HepG2 (cell line): ENCODE data around the gene KRTAP10-4. TPM values are rescaled to one million over a fixed set of nuclear protein-coding genes. Genes with fewer than 3 reads are reported as not detected.

Source experiments
- ATAC-seq: fragments of 200-7000 bp; cut with Tn5 transposase; 3 replicates; pipeline ENCODE4 v1.9.1; 2020; ENCODE audit warnings: mild to moderate bottlenecking, moderate library complexity
- BruUV-seq: library from RNA; stranded (reverse); fragments of 400-500 nt; replicated peaks from 2 replicates; lab custom pipeline; 2021; lab: Mats Ljungman, UMichigan
- CTCF ChIA-PET: fragments of 300-600 bp; formaldehyde crosslinking; extraction: SDS; loops from one replicate; lab custom pipeline; 2021; ENCODE audit warnings: low total read pairs, inconsistent platforms, low intra/inter-chr PET ratio; lab: Yijun Ruan, JAX
- POLR2A ChIA-PET: fragments of 350-600 bp; sonication (Branson Sonifier 250); formaldehyde crosslinking; loops from one replicate; lab custom pipeline; 2020; ENCODE audit warnings: antibody characterized with exemption, inconsistent platforms; lab: Yijun Ruan, JAX
- DNase-seq: peaks from one replicate; pipeline ENCODE4 v3.0.0-alpha.2; 2015; ENCODE audit warnings: low spot score
- FAIRE-seq: peaks from 3 replicates; lab custom pipeline; 2011; peaks lifted over from hg19 to GRCh38; lab: Jason Lieb, UNC
- H2AFZ ChIP-seq: one replicate; pipeline ENCODE4 v1.6.1; 2011; ENCODE audit warnings: low read length, inconsistent platforms
- H3K27ac ChIP-seq: fragments of 300-600 bp; 3 replicates; pipeline ENCODE4 v1.8.0; 2011; ENCODE audit warnings: mixed run types, mild to moderate bottlenecking, mixed read lengths, low read length, inconsistent platforms; ENCODE audit not compliant: insufficient read depth; ENCODE audit errors: extremely low read length
- H3K27me3 ChIP-seq, 2 experiments: fragments of 200-600 bp in 1 of 2; 2 replicates in 1 of 2; 3 replicates in 1 of 2; pipeline versions ENCODE4 v1.6.0 to v1.8.0; 2011; ENCODE audit warnings: low read length in 2 of 2, mild to moderate bottlenecking in 2 of 2, moderate library complexity in 2 of 2, inconsistent platforms in 1 of 2; ENCODE audit not compliant: insufficient read depth in 2 of 2, control insufficient read depth in 1 of 2
- H3K36me3 ChIP-seq, 2 experiments: fragments of 200-600 bp in 1 of 2; replicated peaks in 1 of 2; 2 replicates in 1 of 2; 3 replicates in 1 of 2; pipeline versions ENCODE4 v1.5.1 to v1.8.0; 2011; ENCODE audit warnings: low read length in 2 of 2, inconsistent platforms in 1 of 2; ENCODE audit not compliant: insufficient read depth in 2 of 2, control insufficient read depth in 1 of 2
- H3K4me1 ChIP-seq: 2 replicates; pipeline ENCODE4 v1.5.1; 2012; ENCODE audit warnings: low read length, inconsistent platforms; ENCODE audit not compliant: insufficient read depth
- H3K4me2 ChIP-seq: 2 replicates; pipeline ENCODE4 v1.6.0; 2011; ENCODE audit warnings: low read depth, low read length, inconsistent platforms
- H3K4me3 ChIP-seq, 3 experiments: fragments of 200-600 bp in 1 of 3; sonication (generic), shearing (Covaris generic) in 1 of 3; replicated peaks in 1 of 3; 2 replicates each; pipeline ENCODE4 v1.5.1; 2011 to 2016; ENCODE audit warnings: low read length in 3 of 3, inconsistent platforms in 2 of 3, low read depth in 2 of 3, mild to moderate bottlenecking in 2 of 3, control low read depth in 1 of 3, mixed read lengths in 1 of 3; ENCODE audit not compliant: insufficient read depth in 1 of 3
- H3K79me2 ChIP-seq: one replicate; pipeline ENCODE4 v1.6.1; 2011; ENCODE audit warnings: low read length, inconsistent platforms; ENCODE audit not compliant: insufficient read depth
- H3K9ac ChIP-seq: 2 replicates; pipeline ENCODE4 v1.6.0; 2011; ENCODE audit warnings: mild to moderate bottlenecking, low read depth, low read length, inconsistent platforms; ENCODE audit not compliant: insufficient read depth
- H3K9me3 ChIP-seq: 2 replicates; pipeline ENCODE4 v1.5.1; 2012; ENCODE audit warnings: mild to moderate bottlenecking, low read length
- H4K20me1 ChIP-seq: 2 replicates; pipeline ENCODE4 v1.6.0; 2011; ENCODE audit warnings: inconsistent platforms, mild to moderate bottlenecking, low read length, moderate library complexity; ENCODE audit not compliant: insufficient read depth
- ZNF367 ChIP-seq: sonication (generic); formaldehyde crosslinking; IDR thresholded peaks from 2 replicates; pipeline ENCODE4 v1.4.0; 2020; ENCODE audit warnings: missing genetic modification reagents, borderline replicate concordance
- WGBS: methylation state at CpG from one replicate; pipeline ENCODE4 v1.1.6; 2017; ENCODE audit warnings: low lambda C conversion rate; 5-methylcytosine and 5-hydroxymethylcytosine counted together
- in situ Hi-C: cut with HindIII; loops from 2 replicates; pipeline ENCODE4 v1.10.0; 2017; ENCODE audit warnings: low pct_unique_long_range_greater_than_20kb; ENCODE audit not compliant: extremely low pct_ligation_motif_present
- intact Hi-C: fragments of 100-400 bp; cut with micrococcal nuclease; formaldehyde crosslinking; loops from one replicate; pipeline ENCODE4 v1.10.0; 2022; ENCODE audit not compliant: unreplicated experiment
- polyA plus RNA-seq, 8 experiments: library from polyadenylated mRNA; depleted of rRNA in 3 of 8; stranded (reverse) in 7 of 8; unstranded in 1 of 8; fragments of >200 nt; fragmentation: Illumina TruSeq in 4 of 8; extraction: Trizol in 4 of 8; gene quantifications; 2 replicates each; pipeline versions ENCODE4 v1.2.1 to v1.2.3, GENCODE V29; 2011 to 2016; ENCODE audit warnings: low read depth in 4 of 8, missing spikeins in 1 of 8, mixed read lengths in 1 of 8; ENCODE audit not compliant: insufficient read depth in 1 of 8
- total RNA-seq, 5 experiments: library from RNA; depleted of rRNA; stranded (reverse); fragments of >200 nt; fragmentation: Illumina TruSeq; extraction: Trizol; gene quantifications; 2 replicates each; pipeline ENCODE4 v1.2.3, GENCODE V29; 2016; ENCODE audit warnings: low read depth in 1 of 5
- TF ChIP-seq, protein P1 (sequence below): sonication (generic); formaldehyde crosslinking; IDR thresholded peaks from 2 replicates; pipeline ENCODE4 v1.8.1; 2023; ENCODE audit warnings: mild to moderate bottlenecking, missing genetic modification reagents, borderline replicate concordance
- TF ChIP-seq, protein P2 (sequence below): sonication (generic); formaldehyde crosslinking; IDR thresholded peaks from 2 replicates; pipeline ENCODE4 v1.9.0; 2021; ENCODE audit warnings: missing genetic modification reagents, borderline replicate concordance
- TF ChIP-seq, protein P3 (sequence below): sonication (generic); formaldehyde crosslinking; IDR thresholded peaks from 2 replicates; pipeline ENCODE4 v1.4.0; 2020; ENCODE audit warnings: mild to moderate bottlenecking, missing genetic modification reagents, borderline replicate concordance

Gene KRTAP10-4
- total and polyA plus RNA-seq, 2 of the 13 experiments (the other 11 are each of a cell fraction or from before 2014, with no cell fraction given), result not detected

DNA sequence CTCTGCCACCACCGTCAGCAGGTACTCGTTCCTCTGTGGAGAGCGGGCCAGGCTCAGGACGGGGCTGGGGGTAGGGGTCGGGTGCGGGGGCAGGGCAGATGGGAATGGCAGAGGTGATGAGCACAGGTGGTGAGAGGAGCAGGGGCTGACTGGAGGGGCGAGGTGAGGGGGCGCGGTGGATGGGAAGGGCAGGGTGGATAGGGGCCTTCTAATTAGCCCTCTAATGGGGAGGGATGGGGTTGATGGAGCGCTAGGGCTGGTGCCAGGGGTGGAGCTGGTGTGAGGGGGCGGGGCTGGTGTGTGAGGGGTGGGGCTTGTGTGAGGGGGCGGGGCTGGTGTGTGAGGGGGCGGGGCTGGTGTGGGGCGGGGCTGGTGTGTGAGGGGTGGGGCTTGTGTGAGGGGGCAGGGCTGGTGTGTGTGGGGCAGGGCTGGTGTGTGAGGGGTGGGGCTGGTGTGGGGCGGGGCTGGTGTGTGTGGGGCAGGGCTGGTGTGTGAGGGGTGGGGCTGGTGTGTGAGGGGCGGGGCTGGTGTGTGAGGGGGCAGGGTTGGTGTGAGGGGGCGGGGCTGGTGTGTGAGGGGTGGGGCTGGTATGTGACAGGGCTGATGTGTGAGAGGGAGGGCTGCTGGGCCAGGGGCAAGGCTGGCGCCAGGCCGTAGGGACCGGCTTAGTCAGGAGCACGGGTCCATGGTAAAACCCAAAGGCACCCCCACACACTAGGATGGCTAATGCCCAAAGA lies 39.5 kb upstream of the KRTAP10-4 start:
- no peaks in the 10 kb centered on the region for H3K79me2 ChIP-seq
- intact Hi-C loops, result no loop called here
- no peak for FAIRE-seq
- POLR2A ChIA-PET, result no interaction called here
- peaks cover 0 to 14% of the 10 kb centered on the region in 2 experiments; a peak in 2 of 5 replicates for H3K27me3 ChIP-seq
- TF ChIP-seq, protein P1, sequence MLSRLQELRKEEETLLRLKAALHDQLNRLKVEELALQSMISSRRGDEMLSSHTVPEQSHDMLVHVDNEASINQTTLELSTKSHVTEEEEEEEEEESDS (CRISPR knock-in tag), result no peak
- TF ChIP-seq, protein P2, sequence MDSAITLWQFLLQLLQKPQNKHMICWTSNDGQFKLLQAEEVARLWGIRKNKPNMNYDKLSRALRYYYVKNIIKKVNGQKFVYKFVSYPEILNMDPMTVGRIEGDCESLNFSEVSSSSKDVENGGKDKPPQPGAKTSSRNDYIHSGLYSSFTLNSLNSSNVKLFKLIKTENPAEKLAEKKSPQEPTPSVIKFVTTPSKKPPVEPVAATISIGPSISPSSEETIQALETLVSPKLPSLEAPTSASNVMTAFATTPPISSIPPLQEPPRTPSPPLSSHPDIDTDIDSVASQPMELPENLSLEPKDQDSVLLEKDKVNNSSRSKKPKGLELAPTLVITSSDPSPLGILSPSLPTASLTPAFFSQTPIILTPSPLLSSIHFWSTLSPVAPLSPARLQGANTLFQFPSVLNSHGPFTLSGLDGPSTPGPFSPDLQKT, result no peak
- TF ChIP-seq, protein P3, sequence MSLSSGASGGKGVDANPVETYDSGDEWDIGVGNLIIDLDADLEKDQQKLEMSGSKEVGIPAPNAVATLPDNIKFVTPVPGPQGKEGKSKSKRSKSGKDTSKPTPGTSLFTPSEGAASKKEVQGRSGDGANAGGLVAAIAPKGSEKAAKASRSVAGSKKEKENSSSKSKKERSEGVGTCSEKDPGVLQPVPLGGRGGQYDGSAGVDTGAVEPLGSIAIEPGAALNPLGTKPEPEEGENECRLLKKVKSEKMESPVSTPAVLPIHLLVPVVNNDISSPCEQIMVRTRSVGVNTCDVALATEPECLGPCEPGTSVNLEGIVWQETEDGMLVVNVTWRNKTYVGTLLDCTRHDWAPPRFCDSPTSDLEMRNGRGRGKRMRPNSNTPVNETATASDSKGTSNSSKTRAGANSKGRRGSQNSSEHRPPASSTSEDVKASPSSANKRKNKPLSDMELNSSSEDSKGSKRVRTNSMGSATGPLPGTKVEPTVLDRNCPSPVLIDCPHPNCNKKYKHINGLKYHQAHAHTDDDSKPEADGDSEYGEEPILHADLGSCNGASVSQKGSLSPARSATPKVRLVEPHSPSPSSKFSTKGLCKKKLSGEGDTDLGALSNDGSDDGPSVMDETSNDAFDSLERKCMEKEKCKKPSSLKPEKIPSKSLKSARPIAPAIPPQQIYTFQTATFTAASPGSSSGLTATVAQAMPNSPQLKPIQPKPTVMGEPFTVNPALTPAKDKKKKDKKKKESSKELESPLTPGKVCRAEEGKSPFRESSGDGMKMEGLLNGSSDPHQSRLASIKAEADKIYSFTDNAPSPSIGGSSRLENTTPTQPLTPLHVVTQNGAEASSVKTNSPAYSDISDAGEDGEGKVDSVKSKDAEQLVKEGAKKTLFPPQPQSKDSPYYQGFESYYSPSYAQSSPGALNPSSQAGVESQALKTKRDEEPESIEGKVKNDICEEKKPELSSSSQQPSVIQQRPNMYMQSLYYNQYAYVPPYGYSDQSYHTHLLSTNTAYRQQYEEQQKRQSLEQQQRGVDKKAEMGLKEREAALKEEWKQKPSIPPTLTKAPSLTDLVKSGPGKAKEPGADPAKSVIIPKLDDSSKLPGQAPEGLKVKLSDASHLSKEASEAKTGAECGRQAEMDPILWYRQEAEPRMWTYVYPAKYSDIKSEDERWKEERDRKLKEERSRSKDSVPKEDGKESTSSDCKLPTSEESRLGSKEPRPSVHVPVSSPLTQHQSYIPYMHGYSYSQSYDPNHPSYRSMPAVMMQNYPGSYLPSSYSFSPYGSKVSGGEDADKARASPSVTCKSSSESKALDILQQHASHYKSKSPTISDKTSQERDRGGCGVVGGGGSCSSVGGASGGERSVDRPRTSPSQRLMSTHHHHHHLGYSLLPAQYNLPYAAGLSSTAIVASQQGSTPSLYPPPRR, result no peak
- no peak for TF ChIP-seq ZNF367 (CRISPR knock-in tag)
- no peaks in the 10 kb centered on the region for H4K20me1 ChIP-seq
- H2AFZ ChIP-seq, result no peak overlapping the region
- 74% methylated on average over 20 of the region's 21 CpGs for WGBS
- DNase-seq, result no peak
- no peak overlapping the region for H3K27ac ChIP-seq
- no peaks in the 10 kb centered on the region for H3K9me3 ChIP-seq
- CTCF ChIA-PET, result no interaction called here
- no peaks in the 10 kb centered on the region for H3K4me1 ChIP-seq
- no peaks in the 10 kb centered on the region for H3K36me3 ChIP-seq
- ATAC-seq, result no peak
- no peak overlapping the region for H3K9ac ChIP-seq
- no TSS peak for BruUV-seq
- in situ Hi-C loops, result no loop called here
- H3K4me2 ChIP-seq, result no peak overlapping the region
- H3K4me3 ChIP-seq, result no peak overlapping the region
